Measurements from ENCODE around the gene IER2. TPM values are rescaled to one million over a fixed set of nuclear protein-coding genes. Genes with fewer than 3 reads are reported as not detected.

The IER2 gene
- polyA plus RNA-seq, 1 experiment = 18.2 TPM

Other genes starting within 250 kb of the IER2 start
- gene SYCE2, start 231.1 kb upstream of the IER2 start, polyA plus RNA-seq (2011; rRNA removed) = 0.29 and 0.43 TPM in 2 replicates
- gene FARSA, start 216.7 kb upstream of the IER2 start, polyA plus RNA-seq (2011; rRNA removed) = 15.5 and 33.6 TPM in 2 replicates
- 1,647 and 1,829 TPM in 2 replicates for gene CALR, start 211.8 kb upstream of the IER2 start, polyA plus RNA-seq (2011; rRNA removed)
- 49.2 and 75.1 TPM in 2 replicates for gene RAD23A, start 204.5 kb upstream of the IER2 start, polyA plus RNA-seq (2011; rRNA removed)
- gene GADD45GIP1, start 193.2 kb upstream of the IER2 start, polyA plus RNA-seq (2011; rRNA removed) = 45.0 and 45.5 TPM in 2 replicates
- gene DAND5, start 180.8 kb upstream of the IER2 start, polyA plus RNA-seq (2011; rRNA removed) = not detected in 2 replicates
- 12.8 and 29.4 TPM in 2 replicates for gene NFIX, start 154.9 kb upstream of the IER2 start, polyA plus RNA-seq (2011; rRNA removed)
- 0.29 and 0.34 TPM in 2 replicates for gene LYL1, start 47.6 kb upstream of the IER2 start, polyA plus RNA-seq (2011; rRNA removed)
- gene TRMT1, start 33.7 kb upstream of the IER2 start, polyA plus RNA-seq (2011; rRNA removed) = 15.9 and 30.8 TPM in 2 replicates
- gene NACC1, start 32.1 kb upstream of the IER2 start, polyA plus RNA-seq (2011; rRNA removed) = 46.8 and 98.7 TPM in 2 replicates
- gene STX10, start within 50 bp of the IER2 start, polyA plus RNA-seq (2011; rRNA removed) = 56.8 and 73.1 TPM in 2 replicates

Data from BJ (cell line).